Activated CD4-positive, CD25-positive, alpha-beta regulatory T cell treated with anti-CD3 and anti-CD28 coated beads, Interleukin-2, amount 50 U/mL, for 72 hours (primary cell): ENCODE data around the gene RCSD1.

ENCODE experiments used
- DNase-seq: peaks from one replicate; pipeline ENCODE4 v3.0.0; 2021

Gene RCSD1

DNA sequence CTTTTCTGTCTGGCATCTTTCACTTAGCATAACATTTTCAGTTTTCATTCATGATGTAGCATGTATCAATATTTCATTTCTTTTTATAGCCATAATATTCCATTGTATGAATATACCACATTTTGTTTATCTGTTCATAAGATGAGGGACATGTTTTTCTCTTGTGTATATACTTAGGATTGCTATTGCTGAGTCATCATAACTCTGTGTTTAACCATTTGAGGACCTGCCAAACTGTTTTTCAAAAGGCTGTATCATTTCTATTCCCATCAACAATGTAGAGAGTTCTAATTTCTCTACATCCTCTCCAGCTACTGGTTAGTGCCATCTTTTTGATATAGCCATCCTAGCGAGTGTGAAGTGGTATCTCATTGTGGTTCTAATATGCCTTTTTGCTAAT is 118.0 kb downstream of the RCSD1 start:
- no peak for DNase-seq

GRCh38 chr1:167748906-167749305 is 118.9 kb downstream of the RCSD1 start:
- no peak for DNase-seq

GRCh38 chr1:167749741-167750140 is 119.7 kb downstream of the RCSD1 start:
- no peak for DNase-seq

GRCh38 chr1:167750641-167751040 is 120.6 kb downstream of the RCSD1 start:
- DNase-seq = no peak

- no peak for DNase-seq
These were observed 121.6 kb downstream of the RCSD1 start for GRCh38 chr1:167751676-167752075.

- no peak for DNase-seq
These were observed 122.4 kb downstream of the RCSD1 start for GRCh38 chr1:167752219-167752985.

- DNase-seq = no peak
These were observed 125.6 kb downstream of the RCSD1 start for GRCh38 chr1:167755654-167756053.
